WTC11 (cell line): ENCODE data around the gene SLC2A4. TPM values are rescaled to one million over a fixed set of nuclear protein-coding genes. Genes with fewer than 3 reads are reported as not detected.

Experiments
- ELF4 ChIP-seq: sonication (generic); formaldehyde crosslinking; IDR thresholded peaks from 2 replicates; pipeline ENCODE4 v1.8.1; 2022; ENCODE audit warnings: low read depth, mild to moderate bottlenecking, moderate library complexity, missing genetic modification reagents
- ETV6 ChIP-seq: sonication (generic); formaldehyde crosslinking; IDR thresholded peaks from 2 replicates; pipeline ENCODE4 v1.8.1; 2022; ENCODE audit warnings: mild to moderate bottlenecking, missing genetic modification reagents
- GABPB1 ChIP-seq: sonication (generic); formaldehyde crosslinking; IDR thresholded peaks from 2 replicates; pipeline ENCODE4 v1.8.1; 2023; ENCODE audit warnings: mild to moderate bottlenecking, missing genetic modification reagents
- ZBTB21 ChIP-seq: sonication (generic); formaldehyde crosslinking; IDR thresholded peaks from 2 replicates; pipeline ENCODE4 v1.8.1; 2023; ENCODE audit warnings: mild to moderate bottlenecking, missing genetic modification reagents, borderline replicate concordance
- total RNA-seq: library from RNA; stranded (reverse); gene quantifications from 3 replicates; pipeline ENCODE4 v1.2.3, GENCODE V29; 2021
- TF ChIP-seq, protein P1 (sequence below): sonication (generic); formaldehyde crosslinking; IDR thresholded peaks from 2 replicates; pipeline ENCODE4 v1.8.0; 2022; ENCODE audit warnings: missing genetic modification reagents
- TF ChIP-seq, protein P2 (sequence below): sonication (generic); formaldehyde crosslinking; IDR thresholded peaks from 2 replicates; pipeline ENCODE4 v1.8.1; 2023; ENCODE audit warnings: mild to moderate bottlenecking, missing genetic modification reagents, moderate library complexity
- TF ChIP-seq, protein P3 (sequence below): sonication (generic); formaldehyde crosslinking; IDR thresholded peaks from 2 replicates; pipeline ENCODE4 v1.8.1; 2023; ENCODE audit warnings: mild to moderate bottlenecking, moderate library complexity, missing genetic modification reagents
- TF ChIP-seq, protein P4 (sequence below): sonication (generic); formaldehyde crosslinking; conservative IDR thresholded peaks from 2 replicates; pipeline ENCODE4 v1.8.1; 2023; ENCODE audit warnings: mild to moderate bottlenecking, low read depth, missing genetic modification reagents, moderate library complexity
- TF ChIP-seq, protein P5 (sequence below): sonication (generic); formaldehyde crosslinking; IDR thresholded peaks from 2 replicates; pipeline ENCODE4 v1.8.0; 2022; ENCODE audit warnings: mild to moderate bottlenecking, missing genetic modification reagents
- TF ChIP-seq, protein P6 (sequence below): sonication (generic); formaldehyde crosslinking; IDR thresholded peaks from 2 replicates; pipeline ENCODE4 v1.8.1; 2022; ENCODE audit warnings: mild to moderate bottlenecking, moderate library complexity, missing genetic modification reagents
- TF ChIP-seq, protein P7 (sequence below): sonication (generic); formaldehyde crosslinking; IDR thresholded peaks from 2 replicates; pipeline ENCODE4 v1.8.0; 2023; ENCODE audit warnings: mild to moderate bottlenecking, missing genetic modification reagents
- TF ChIP-seq, protein P8 (sequence below): fragments of 250-450 bp; sonication (Bioruptor Pico); IDR thresholded peaks from 2 replicates; pipeline ENCODE4 v2.1.2; 2022; ENCODE audit warnings: mild to moderate bottlenecking, moderate library complexity

SLC2A4 gene
- total RNA-seq, 1 experiment from 2014 or later, result 6.4 TPM

DNA sequence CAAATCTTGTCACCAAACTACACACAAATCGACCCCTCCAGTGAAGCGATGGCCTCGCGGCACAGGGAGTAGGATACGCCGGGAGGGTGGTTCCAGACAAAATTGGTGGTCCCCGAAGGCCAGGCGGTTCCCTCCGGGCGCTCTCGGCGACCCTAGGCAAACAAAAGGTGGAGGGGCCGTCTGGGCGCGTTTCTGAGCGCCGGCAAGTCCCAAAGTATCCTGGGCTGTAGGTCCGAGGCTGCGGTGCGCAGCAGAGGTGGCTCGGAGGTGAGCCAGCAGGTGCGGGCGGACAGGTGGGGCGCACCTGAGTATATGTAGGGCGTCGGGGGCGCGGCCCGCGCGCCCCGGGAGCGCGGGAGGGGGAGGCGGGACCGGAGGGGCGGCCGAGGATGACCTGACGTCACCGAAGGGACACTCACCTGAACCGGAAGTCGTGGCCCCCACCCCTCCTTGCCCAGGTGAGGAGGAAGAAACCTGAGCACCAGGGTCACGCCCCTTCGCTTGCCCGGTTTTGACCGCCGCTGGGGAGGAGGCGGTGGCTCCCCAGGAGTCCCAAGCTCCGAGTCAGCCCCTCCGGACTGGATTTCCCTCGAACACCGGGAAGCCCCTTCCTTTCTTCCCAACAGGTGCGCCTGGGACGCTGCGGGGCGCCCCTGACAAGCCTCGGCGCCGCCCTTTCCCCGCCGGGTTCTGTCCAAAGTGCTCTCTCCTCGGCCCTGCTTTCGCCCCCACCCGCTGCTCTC is 19.2 kb upstream of the SLC2A4 start, which contains the start of gene CLDN7 (continued):
- TF ChIP-seq, protein P1, sequence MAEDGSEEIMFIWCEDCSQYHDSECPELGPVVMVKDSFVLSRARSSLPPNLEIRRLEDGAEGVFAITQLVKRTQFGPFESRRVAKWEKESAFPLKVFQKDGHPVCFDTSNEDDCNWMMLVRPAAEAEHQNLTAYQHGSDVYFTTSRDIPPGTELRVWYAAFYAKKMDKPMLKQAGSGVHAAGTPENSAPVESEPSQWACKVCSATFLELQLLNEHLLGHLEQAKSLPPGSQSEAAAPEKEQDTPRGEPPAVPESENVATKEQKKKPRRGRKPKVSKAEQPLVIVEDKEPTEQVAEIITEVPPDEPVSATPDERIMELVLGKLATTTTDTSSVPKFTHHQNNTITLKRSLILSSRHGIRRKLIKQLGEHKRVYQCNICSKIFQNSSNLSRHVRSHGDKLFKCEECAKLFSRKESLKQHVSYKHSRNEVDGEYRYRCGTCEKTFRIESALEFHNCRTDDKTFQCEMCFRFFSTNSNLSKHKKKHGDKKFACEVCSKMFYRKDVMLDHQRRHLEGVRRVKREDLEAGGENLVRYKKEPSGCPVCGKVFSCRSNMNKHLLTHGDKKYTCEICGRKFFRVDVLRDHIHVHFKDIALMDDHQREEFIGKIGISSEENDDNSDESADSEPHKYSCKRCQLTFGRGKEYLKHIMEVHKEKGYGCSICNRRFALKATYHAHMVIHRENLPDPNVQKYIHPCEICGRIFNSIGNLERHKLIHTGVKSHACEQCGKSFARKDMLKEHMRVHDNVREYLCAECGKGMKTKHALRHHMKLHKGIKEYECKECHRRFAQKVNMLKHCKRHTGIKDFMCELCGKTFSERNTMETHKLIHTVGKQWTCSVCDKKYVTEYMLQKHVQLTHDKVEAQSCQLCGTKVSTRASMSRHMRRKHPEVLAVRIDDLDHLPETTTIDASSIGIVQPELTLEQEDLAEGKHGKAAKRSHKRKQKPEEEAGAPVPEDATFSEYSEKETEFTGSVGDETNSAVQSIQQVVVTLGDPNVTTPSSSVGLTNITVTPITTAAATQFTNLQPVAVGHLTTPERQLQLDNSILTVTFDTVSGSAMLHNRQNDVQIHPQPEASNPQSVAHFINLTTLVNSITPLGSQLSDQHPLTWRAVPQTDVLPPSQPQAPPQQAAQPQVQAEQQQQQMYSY (CRISPR knock-in tag), result peak; percentile 66
- TF ChIP-seq, protein P2, sequence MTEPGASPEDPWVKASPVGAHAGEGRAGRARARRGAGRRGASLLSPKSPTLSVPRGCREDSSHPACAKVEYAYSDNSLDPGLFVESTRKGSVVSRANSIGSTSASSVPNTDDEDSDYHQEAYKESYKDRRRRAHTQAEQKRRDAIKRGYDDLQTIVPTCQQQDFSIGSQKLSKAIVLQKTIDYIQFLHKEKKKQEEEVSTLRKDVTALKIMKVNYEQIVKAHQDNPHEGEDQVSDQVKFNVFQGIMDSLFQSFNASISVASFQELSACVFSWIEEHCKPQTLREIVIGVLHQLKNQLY, result no peak
- TF ChIP-seq, protein P3, sequence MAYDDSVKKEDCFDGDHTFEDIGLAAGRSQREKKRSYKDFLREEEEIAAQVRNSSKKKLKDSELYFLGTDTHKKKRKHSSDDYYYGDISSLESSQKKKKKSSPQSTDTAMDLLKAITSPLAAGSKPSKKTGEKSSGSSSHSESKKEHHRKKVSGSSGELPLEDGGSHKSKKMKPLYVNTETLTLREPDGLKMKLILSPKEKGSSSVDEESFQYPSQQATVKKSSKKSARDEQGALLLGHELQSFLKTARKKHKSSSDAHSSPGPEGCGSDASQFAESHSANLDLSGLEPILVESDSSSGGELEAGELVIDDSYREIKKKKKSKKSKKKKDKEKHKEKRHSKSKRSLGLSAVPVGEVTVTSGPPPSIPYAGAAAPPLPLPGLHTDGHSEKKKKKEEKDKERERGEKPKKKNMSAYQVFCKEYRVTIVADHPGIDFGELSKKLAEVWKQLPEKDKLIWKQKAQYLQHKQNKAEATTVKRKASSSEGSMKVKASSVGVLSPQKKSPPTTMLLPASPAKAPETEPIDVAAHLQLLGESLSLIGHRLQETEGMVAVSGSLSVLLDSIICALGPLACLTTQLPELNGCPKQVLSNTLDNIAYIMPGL (CRISPR knock-in tag), result 0 out of 2 replicates have a peak, but pooled peaks have one; percentile 35
- TF ChIP-seq, protein P4, sequence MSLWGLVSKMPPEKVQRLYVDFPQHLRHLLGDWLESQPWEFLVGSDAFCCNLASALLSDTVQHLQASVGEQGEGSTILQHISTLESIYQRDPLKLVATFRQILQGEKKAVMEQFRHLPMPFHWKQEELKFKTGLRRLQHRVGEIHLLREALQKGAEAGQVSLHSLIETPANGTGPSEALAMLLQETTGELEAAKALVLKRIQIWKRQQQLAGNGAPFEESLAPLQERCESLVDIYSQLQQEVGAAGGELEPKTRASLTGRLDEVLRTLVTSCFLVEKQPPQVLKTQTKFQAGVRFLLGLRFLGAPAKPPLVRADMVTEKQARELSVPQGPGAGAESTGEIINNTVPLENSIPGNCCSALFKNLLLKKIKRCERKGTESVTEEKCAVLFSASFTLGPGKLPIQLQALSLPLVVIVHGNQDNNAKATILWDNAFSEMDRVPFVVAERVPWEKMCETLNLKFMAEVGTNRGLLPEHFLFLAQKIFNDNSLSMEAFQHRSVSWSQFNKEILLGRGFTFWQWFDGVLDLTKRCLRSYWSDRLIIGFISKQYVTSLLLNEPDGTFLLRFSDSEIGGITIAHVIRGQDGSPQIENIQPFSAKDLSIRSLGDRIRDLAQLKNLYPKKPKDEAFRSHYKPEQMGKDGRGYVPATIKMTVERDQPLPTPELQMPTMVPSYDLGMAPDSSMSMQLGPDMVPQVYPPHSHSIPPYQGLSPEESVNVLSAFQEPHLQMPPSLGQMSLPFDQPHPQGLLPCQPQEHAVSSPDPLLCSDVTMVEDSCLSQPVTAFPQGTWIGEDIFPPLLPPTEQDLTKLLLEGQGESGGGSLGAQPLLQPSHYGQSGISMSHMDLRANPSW (CRISPR knock-in tag), result no peak
- TF ChIP-seq ELF4 (CRISPR knock-in tag), result no peak
- TF ChIP-seq, protein P5, sequence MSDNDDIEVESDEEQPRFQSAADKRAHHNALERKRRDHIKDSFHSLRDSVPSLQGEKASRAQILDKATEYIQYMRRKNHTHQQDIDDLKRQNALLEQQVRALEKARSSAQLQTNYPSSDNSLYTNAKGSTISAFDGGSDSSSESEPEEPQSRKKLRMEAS (CRISPR knock-in tag), result peak; percentile 67; the same call in 1 of the 2 replicates
- TF ChIP-seq, protein P6, sequence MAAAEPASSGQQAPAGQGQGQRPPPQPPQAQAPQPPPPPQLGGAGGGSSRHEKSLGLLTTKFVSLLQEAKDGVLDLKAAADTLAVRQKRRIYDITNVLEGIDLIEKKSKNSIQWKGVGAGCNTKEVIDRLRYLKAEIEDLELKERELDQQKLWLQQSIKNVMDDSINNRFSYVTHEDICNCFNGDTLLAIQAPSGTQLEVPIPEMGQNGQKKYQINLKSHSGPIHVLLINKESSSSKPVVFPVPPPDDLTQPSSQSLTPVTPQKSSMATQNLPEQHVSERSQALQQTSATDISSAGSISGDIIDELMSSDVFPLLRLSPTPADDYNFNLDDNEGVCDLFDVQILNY (CRISPR knock-in tag), result peak; percentile 78
- TF ChIP-seq, protein P7, sequence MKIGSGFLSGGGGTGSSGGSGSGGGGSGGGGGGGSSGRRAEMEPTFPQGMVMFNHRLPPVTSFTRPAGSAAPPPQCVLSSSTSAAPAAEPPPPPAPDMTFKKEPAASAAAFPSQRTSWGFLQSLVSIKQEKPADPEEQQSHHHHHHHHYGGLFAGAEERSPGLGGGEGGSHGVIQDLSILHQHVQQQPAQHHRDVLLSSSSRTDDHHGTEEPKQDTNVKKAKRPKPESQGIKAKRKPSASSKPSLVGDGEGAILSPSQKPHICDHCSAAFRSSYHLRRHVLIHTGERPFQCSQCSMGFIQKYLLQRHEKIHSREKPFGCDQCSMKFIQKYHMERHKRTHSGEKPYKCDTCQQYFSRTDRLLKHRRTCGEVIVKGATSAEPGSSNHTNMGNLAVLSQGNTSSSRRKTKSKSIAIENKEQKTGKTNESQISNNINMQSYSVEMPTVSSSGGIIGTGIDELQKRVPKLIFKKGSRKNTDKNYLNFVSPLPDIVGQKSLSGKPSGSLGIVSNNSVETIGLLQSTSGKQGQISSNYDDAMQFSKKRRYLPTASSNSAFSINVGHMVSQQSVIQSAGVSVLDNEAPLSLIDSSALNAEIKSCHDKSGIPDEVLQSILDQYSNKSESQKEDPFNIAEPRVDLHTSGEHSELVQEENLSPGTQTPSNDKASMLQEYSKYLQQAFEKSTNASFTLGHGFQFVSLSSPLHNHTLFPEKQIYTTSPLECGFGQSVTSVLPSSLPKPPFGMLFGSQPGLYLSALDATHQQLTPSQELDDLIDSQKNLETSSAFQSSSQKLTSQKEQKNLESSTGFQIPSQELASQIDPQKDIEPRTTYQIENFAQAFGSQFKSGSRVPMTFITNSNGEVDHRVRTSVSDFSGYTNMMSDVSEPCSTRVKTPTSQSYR (CRISPR knock-in tag), result peak; percentile 27; the same call in 1 of the 2 replicates
- TF ChIP-seq, protein P8, sequence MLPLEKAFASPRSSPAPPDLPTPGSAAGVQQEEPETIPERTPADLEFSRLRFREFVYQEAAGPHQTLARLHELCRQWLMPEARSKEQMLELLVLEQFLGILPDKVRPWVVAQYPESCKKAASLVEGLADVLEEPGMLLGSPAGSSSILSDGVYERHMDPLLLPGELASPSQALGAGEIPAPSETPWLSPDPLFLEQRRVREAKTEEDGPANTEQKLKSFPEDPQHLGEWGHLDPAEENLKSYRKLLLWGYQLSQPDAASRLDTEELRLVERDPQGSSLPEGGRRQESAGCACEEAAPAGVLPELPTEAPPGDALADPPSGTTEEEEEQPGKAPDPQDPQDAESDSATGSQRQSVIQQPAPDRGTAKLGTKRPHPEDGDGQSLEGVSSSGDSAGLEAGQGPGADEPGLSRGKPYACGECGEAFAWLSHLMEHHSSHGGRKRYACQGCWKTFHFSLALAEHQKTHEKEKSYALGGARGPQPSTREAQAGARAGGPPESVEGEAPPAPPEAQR (CRISPR knock-in tag), result no peak
- 0 out of 2 replicates have a peak, but pooled peaks have one; percentile 32 for TF ChIP-seq ETV6
- TF ChIP-seq ZBTB21 (CRISPR knock-in tag), result peak; percentile 92
- no peak for TF ChIP-seq GABPB1 (CRISPR knock-in tag)
